GM12878 (cell line): ENCODE data around the gene EMC1.

Experiments
- CTCF ChIP-seq, 3 experiments: IDR thresholded peaks in 2 of 3; conservative IDR thresholded peaks in 1 of 3; 2 replicates each; pipeline ENCODE4 v1.5.1; 2011; ENCODE audit warnings: low read depth in 3 of 3, low read length in 3 of 3, mild to moderate bottlenecking in 3 of 3, control low read depth in 2 of 3, moderate library complexity in 2 of 3, inconsistent platforms in 1 of 3, mixed read lengths in 1 of 3; ENCODE audit not compliant: control insufficient read depth in 2 of 3, insufficient read depth in 1 of 3; ENCODE audit errors: extremely low read depth in 1 of 3
- EP300 ChIP-seq, 2 experiments: fragments of 150-350 bp in 1 of 2; IDR thresholded peaks; 2 replicates each; pipeline ENCODE4 v1.6.1; 2011 to 2012; ENCODE audit warnings: low read depth in 2 of 2, low read length in 2 of 2, borderline replicate concordance in 1 of 2, improper control_type of control experiment in 1 of 2, inconsistent platforms in 1 of 2; ENCODE audit not compliant: control insufficient read depth in 1 of 2
- GABPA ChIP-seq: IDR thresholded peaks from 2 replicates; pipeline ENCODE4 v1.6.1; 2014; ENCODE audit warnings: antibody characterized with exemption, low read depth, mild to moderate bottlenecking, inconsistent platforms
- KAT2A ChIP-seq: conservative IDR thresholded peaks from 2 replicates; pipeline ENCODE4 v1.6.1; 2011; ENCODE audit warnings: low read depth, low read length; ENCODE audit not compliant: control insufficient read depth
- POLR2A ChIP-seq: IDR thresholded peaks from 2 replicates; pipeline ENCODE4 v1.6.1; 2011; ENCODE audit warnings: low read depth, mild to moderate bottlenecking, low read length
- POLR2AphosphoS5 ChIP-seq: IDR thresholded peaks from 2 replicates; pipeline ENCODE4 v1.6.1; 2011; ENCODE audit warnings: mild to moderate bottlenecking, low read length, inconsistent platforms
- TAF1 ChIP-seq: IDR thresholded peaks from 2 replicates; pipeline ENCODE4 v1.6.1; 2011; ENCODE audit warnings: mild to moderate bottlenecking, low read depth, low read length, borderline replicate concordance
- TCF7 ChIP-seq: IDR thresholded peaks from 2 replicates; pipeline ENCODE4 v1.6.1; 2014; ENCODE audit warnings: antibody characterized with exemption, borderline replicate concordance
- ZNF384 ChIP-seq: IDR thresholded peaks from 2 replicates; pipeline ENCODE4 v1.6.1; 2012; ENCODE audit warnings: low read depth, mild to moderate bottlenecking, low read length, improper control_type of control experiment, borderline replicate concordance

DNA sequence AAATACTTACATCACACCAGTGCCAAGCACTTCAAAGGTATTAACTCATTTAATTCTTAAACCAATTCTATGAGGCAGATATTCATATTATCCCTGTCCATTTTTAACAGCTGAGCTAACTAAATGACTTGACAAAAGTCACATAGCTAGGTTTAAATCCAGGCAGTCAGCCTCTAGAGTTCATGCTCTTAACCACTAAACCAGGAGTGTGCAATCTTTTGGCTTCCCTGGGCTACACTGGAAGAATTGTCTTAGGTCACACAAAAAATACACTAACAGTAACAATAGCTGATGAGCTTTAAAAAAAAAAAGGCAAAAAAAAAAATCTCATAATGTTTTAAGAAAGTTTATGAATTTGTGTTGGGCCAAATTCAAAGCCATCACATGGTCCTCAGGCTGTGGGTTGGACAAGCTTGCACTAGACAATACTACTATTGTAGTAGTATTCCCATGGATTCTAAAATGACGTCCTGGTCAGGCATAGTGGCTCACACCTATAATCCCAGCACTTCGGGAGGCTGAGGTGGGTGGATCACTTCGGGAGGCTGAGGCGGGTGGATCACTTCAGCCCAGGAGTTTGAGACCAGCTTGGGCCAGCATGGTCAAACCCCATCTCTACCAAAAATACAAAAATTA is 51.2 kb downstream of the EMC1 start:
- TF ChIP-seq POLR2A (no peak), CTCF (IDR thresholded peaks at IDR 0.05 in 2 of 3, conservative IDR thresholded peaks at IDR 0.05 in 1 of 3; ENCODE audit: control insufficient read depth in 2 of 3, extremely low read depth in 1 of 3, insufficient read depth in 1 of 3, low read depth in 3 of 3, low read length in 3 of 3) (no peak), TAF1 (no peak), POLR2AphosphoS5 (no peak), ZNF384 (no peak), EP300 (IDR thresholded peaks at IDR 0.05; ENCODE audit: borderline replicate concordance in 1 of 2, control insufficient read depth in 1 of 2, low read depth in 2 of 2, low read length in 2 of 2) (no peak), KAT2A (no peak), GABPA (no peak), TCF7 (no peak)
